ENCODE results near the gene KDM6A.

The KDM6A gene

GRCh38 chrX:45077748-45078424, 204.9 kb downstream of the KDM6A start:
- no peak for ATAC-seq
- no peak for TF ChIP-seq CREB5 (CRISPR knock-in tag; IDR thresholded peaks at IDR 0.05; ENCODE audit: low read depth)
- TF ChIP-seq SNAI2 (CRISPR knock-in tag; IDR thresholded peaks at IDR 0.05) = no peak
- TF ChIP-seq TOX (CRISPR knock-in tag; IDR thresholded peaks at IDR 0.05; ENCODE audit: borderline replicate concordance) = no peak
- TF ChIP-seq ZNF70 (CRISPR knock-in tag; IDR thresholded peaks at IDR 0.05) = no peak
- TF ChIP-seq CSRNP3 (CRISPR knock-in tag; IDR thresholded peaks at IDR 0.05) = no peak
- TF ChIP-seq BACH2 (CRISPR knock-in tag; IDR thresholded peaks at IDR 0.05; ENCODE audit: borderline replicate concordance) = no peak
- TF ChIP-seq ZFP3 (CRISPR knock-in tag; IDR thresholded peaks at IDR 0.05) = no peak
- no peak for TF ChIP-seq PATZ1 (CRISPR knock-in tag; IDR thresholded peaks at IDR 0.05; ENCODE audit: borderline replicate concordance)
- no peak for TF ChIP-seq ZFP30 (CRISPR knock-in tag; IDR thresholded peaks at IDR 0.05)
- no peak for TF ChIP-seq CSDC2 (CRISPR knock-in tag; IDR thresholded peaks at IDR 0.05)
- no peak for TF ChIP-seq PPARA (CRISPR knock-in tag; IDR thresholded peaks at IDR 0.05; ENCODE audit: borderline replicate concordance)
- no peak for TF ChIP-seq ARNTL (CRISPR knock-in tag; IDR thresholded peaks at IDR 0.05; ENCODE audit: borderline replicate concordance, low read depth)
- no peak for TF ChIP-seq TCF4 (CRISPR knock-in tag; IDR thresholded peaks at IDR 0.05; ENCODE audit: borderline replicate concordance)
- no peak for TF ChIP-seq POU6F1 (CRISPR knock-in tag; IDR thresholded peaks at IDR 0.05; ENCODE audit: borderline replicate concordance, low read depth)
- TF ChIP-seq ZNF8 (CRISPR knock-in tag; IDR thresholded peaks at IDR 0.05) = no peak

GRCh38 chrX:45083314-45083713, 210.3 kb downstream of the KDM6A start:
- no peak for ATAC-seq
- no peak for TF ChIP-seq ZNF70 (CRISPR knock-in tag; IDR thresholded peaks at IDR 0.05)
- no peak for TF ChIP-seq TCF4 (CRISPR knock-in tag; IDR thresholded peaks at IDR 0.05; ENCODE audit: borderline replicate concordance)
- TF ChIP-seq SNAI2 (CRISPR knock-in tag; IDR thresholded peaks at IDR 0.05) = no peak
- TF ChIP-seq ZNF8 (CRISPR knock-in tag; IDR thresholded peaks at IDR 0.05) = no peak
- TF ChIP-seq TOX (CRISPR knock-in tag; IDR thresholded peaks at IDR 0.05; ENCODE audit: borderline replicate concordance) = no peak
- no peak for TF ChIP-seq ZC3H10 (CRISPR knock-in tag; IDR thresholded peaks at IDR 0.05)
- TF ChIP-seq ZNF565 (CRISPR knock-in tag; conservative IDR thresholded peaks at IDR 0.05; ENCODE audit: low read depth) = no peak
- no peak for TF ChIP-seq ZFP30 (CRISPR knock-in tag; IDR thresholded peaks at IDR 0.05)
- TF ChIP-seq GLIS3 (CRISPR knock-in tag; IDR thresholded peaks at IDR 0.05) = no peak
- TF ChIP-seq ESRRG (CRISPR knock-in tag; IDR thresholded peaks at IDR 0.05) = no peak

GRCh38 chrX:45110494-45110893, 237.5 kb downstream of the KDM6A start:
- no peak for ATAC-seq
- TF ChIP-seq ZFP30 (CRISPR knock-in tag; IDR thresholded peaks at IDR 0.05) (no peak), ZNF565 (CRISPR knock-in tag; conservative IDR thresholded peaks at IDR 0.05; ENCODE audit: low read depth) (no peak), ZFP3 (CRISPR knock-in tag; IDR thresholded peaks at IDR 0.05) (no peak), ESRRG (CRISPR knock-in tag; IDR thresholded peaks at IDR 0.05) (no peak), TSHZ2 (CRISPR knock-in tag; IDR thresholded peaks at IDR 0.05) (no peak), ZNF8 (CRISPR knock-in tag; IDR thresholded peaks at IDR 0.05) (no peak)

Data from SK-N-SH treated with all-trans-retinoic acid at 6 μM for 48 hours (cell line).